Measurements from ENCODE around the gene CCDC149. TPM values are rescaled to one million over a fixed set of nuclear protein-coding genes. Genes with fewer than 3 reads are reported as not detected.

CCDC149 gene
- total and polyA plus RNA-seq, 8 donors = 18.8 to 26.1 (median 22.0) TPM

DNA sequence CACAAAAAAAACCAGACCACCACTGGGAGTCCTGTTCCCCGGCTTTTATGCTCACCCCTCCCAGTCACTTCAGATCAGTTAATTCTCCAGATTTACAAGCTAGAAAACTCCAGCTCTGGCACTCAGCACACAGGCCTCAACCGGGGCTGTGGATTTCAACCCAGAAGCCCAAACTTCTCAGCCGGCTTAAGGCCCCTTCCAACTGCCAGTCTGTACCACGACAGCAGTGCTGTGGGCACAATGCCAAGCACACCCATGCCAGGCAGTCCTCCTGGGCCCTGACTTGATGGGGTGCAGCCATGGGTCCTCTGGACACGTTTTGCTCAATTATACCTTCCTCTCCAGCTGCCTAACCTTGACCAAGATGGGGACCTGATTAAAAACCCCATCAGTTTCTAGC, 105.2 kb downstream of the CCDC149 start:
- ATAC-seq (no peak), DNase-seq (no peak)
- intact Hi-C loops (cut with DNase I) = no loop called here

DNA sequence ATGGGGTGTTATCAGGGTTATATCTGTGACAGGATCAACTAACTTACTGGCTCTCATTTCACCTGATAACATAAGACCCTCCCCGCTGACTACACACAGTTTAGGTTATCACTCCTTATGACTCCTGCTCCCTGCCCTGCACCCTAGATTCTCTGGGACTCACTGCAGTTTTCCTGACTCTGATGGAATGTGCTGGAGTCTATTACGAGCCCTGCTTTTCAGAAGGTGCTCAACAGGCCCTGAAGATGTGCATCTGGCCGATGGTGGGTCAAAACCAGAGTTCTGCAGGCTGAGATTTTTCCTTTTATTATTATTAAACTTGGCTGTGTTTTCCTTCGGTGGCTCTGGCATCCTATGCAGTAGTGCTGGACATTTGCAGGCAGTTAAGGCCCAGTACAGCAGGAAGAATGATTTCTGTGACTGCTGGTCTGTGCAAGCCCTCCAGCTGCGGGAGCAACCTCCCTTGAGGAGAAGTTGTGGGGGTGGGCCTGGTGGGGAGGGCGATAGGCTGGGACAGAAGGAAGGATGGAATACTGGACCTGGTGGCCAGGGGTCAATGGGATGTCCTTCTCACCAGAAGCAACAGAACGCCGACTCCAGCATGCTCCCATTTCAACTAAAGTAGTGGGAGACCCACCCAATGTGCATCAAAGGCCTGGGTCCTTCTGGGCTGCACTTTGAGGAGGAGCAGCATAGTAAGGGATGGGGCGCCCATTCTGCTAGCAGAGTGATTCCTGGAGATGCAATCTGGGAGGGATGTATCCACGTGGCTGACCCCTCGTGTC, 106.4 kb downstream of the CCDC149 start:
- intact Hi-C loops (cut with DNase I) = no loop called here
- TF ChIP-seq, protein P1, sequence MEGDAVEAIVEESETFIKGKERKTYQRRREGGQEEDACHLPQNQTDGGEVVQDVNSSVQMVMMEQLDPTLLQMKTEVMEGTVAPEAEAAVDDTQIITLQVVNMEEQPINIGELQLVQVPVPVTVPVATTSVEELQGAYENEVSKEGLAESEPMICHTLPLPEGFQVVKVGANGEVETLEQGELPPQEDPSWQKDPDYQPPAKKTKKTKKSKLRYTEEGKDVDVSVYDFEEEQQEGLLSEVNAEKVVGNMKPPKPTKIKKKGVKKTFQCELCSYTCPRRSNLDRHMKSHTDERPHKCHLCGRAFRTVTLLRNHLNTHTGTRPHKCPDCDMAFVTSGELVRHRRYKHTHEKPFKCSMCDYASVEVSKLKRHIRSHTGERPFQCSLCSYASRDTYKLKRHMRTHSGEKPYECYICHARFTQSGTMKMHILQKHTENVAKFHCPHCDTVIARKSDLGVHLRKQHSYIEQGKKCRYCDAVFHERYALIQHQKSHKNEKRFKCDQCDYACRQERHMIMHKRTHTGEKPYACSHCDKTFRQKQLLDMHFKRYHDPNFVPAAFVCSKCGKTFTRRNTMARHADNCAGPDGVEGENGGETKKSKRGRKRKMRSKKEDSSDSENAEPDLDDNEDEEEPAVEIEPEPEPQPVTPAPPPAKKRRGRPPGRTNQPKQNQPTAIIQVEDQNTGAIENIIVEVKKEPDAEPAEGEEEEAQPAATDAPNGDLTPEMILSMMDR (IDR thresholded peaks at IDR 0.05) = no peak
- Histone ChIP-seq H3K36me3 (peaks cover 0 to 27% of the 10 kb centered on the region in 2 donors), H3K4me3 (no peak overlapping the region), H3K27me3 (peaks cover 0 to 9% of the 10 kb centered on the region in 2 donors), H3K4me1 (no peaks in the 10 kb centered on the region), H3K27ac (no peak overlapping the region), H3K9me3 (no peaks in the 10 kb centered on the region)
- no peak for DNase-seq
- ATAC-seq = no peak

More for the DNA sequence above, 105.2 kb downstream of the CCDC149 start:
- Histone ChIP-seq H3K27ac (no peak overlapping the region), H3K4me1 (no peaks in the 10 kb centered on the region), H3K4me3 (no peak overlapping the region), H3K36me3 (peaks cover 0 to 32% of the 10 kb centered on the region in 2 donors), H3K9me3 (peaks cover 0 to 2% of the 10 kb centered on the region in 2 donors), H3K27me3 (no peaks in the 10 kb centered on the region)
- TF ChIP-seq, protein P1 (IDR thresholded peaks at IDR 0.05) = no peak

DNA sequence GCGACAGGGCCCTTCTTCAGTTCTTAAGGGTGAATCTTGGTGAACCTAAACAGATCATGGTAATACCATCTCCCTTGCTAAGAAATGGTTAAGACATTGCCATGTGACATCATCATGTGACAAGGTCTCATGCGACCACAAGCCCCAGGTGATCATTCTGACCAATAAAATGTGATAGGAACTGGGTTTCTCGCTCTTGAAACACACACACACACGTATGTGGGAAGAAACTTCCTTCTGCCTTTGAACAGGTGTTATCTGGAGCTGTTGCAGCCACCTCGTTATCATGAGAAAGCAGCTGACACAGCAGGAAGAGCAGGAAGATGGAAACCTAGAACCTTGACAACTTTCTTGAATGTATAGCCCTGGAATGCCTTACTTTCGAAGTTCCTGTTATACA, 107.3 kb downstream of the CCDC149 start:
- intact Hi-C loops (cut with DNase I) = no loop called here
- Histone ChIP-seq H3K4me1 (no peaks in the 10 kb centered on the region), H3K36me3 (peaks cover 0 to 27% of the 10 kb centered on the region in 2 donors), H3K27ac (no peak overlapping the region), H3K27me3 (peaks cover 0 to 18% of the 10 kb centered on the region in 2 donors), H3K9me3 (no peaks in the 10 kb centered on the region), H3K4me3 (no peak overlapping the region)
- ATAC-seq (no peak), DNase-seq (no peak)
- TF ChIP-seq, protein P1 (IDR thresholded peaks at IDR 0.05) = no peak

DNA sequence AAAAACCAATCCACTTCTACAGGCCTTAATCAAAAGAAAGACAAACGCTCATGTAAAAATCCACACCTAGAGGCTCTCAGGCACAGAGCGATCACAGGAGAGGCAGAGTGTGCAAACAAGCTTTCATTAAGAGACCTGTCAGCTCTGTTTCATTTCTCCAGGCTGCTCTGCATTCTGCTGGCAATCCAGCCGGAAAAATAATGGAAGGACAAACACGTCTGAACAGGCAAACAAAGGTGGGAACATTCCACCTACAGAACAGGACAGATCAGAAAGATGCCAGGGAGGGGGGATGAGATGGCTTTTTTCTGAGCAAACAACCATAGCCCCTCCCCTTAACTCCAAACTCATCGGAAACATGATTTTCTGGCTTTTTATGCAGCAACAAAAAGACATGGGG, 107.8 kb downstream of the CCDC149 start:
- DNase-seq (no peak), ATAC-seq (peak; percentile 81)
- intact Hi-C loops (cut with DNase I) = no loop called here
- TF ChIP-seq, protein P1 (IDR thresholded peaks at IDR 0.05) = no peak
- Histone ChIP-seq H3K27me3 (peaks cover 0 to 23% of the 10 kb centered on the region in 2 donors), H3K27ac (no peak overlapping the region), H3K4me1 (peaks cover 0 to 5% of the 10 kb centered on the region in 2 donors), H3K9me3 (no peaks in the 10 kb centered on the region), H3K4me3 (no peak overlapping the region), H3K36me3 (peaks cover 0 to 24% of the 10 kb centered on the region in 2 donors)

DNA sequence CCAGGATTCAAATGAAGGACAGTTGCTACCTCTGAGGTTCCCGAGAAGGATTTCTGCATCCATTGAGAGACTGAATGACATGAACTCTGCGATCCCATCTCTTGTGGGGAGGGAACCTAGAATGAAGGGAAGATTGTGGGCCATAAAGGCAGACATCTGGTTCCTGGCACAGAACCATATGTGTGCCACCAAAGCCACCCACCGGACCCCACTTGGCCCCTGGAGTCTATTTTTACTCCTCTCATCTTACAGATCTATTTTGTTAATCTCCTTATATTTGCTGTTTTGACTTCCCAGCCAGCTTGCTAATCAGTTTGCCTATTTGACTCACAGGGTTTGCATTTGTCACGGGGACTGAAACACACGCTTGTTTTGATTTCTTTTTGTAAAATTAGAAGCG, 110.2 kb downstream of the CCDC149 start:
- Histone ChIP-seq H3K27ac (no peak overlapping the region), H3K4me3 (no peak overlapping the region), H3K9me3 (no peaks in the 10 kb centered on the region), H3K36me3 (peaks cover 0 to 4% of the 10 kb centered on the region in 2 donors), H3K27me3 (peaks cover 7 to 47% of the 10 kb centered on the region in 2 donors), H3K4me1 (peaks cover 0 to 12% of the 10 kb centered on the region in 2 donors)
- ATAC-seq (no peak), DNase-seq (no peak)
- TF ChIP-seq, protein P1 (IDR thresholded peaks at IDR 0.05) = no peak
- intact Hi-C loops (cut with DNase I) = no loop called here

All from left lung (tissue), 10 donors.